NCI-H1930 (cell line): ENCODE results near the gene ADD3.
"Not testable (repeated sequence)": the region's sequence is repeated elsewhere in the genome, so short reads cannot be mapped to it uniquely, and the experiment has no call there.

Experiments used
- DNase-seq, 2 experiments: peaks; one replicate each; lab custom pipeline; 2025; lab: John Stamatoyannopoulos, UW

Gene ADD3

GRCh38 chr10:109977382-109977806 is 30.4 kb upstream of the ADD3 start:
- DNase-seq = no peak

- no peak for DNase-seq
Measured at GRCh38 chr10:109978481-109978880, 29.3 kb upstream of the ADD3 start.

GRCh38 chr10:109979215-109979614 is 28.6 kb upstream of the ADD3 start:
- DNase-seq = no peak

GRCh38 chr10:109981650-109982049 is 26.1 kb upstream of the ADD3 start:
- DNase-seq = no peak

- no peak for DNase-seq
Measured at GRCh38 chr10:109982123-109982522, 25.7 kb upstream of the ADD3 start.

GRCh38 chr10:109982812-109983211 is 25.0 kb upstream of the ADD3 start:
- no peak for DNase-seq

GRCh38 chr10:109984013-109984412 is 23.8 kb upstream of the ADD3 start:
- DNase-seq = no peak

GRCh38 chr10:109985768-109986167 is 22.0 kb upstream of the ADD3 start:
- DNase-seq = not testable (repeated sequence)

- no peak for DNase-seq
Measured at GRCh38 chr10:109987452-109988211, 20.2 kb upstream of the ADD3 start.

GRCh38 chr10:109988212-109988596 is 19.6 kb upstream of the ADD3 start:
- no peak for DNase-seq

- no peak for DNase-seq
Measured at GRCh38 chr10:109991266-109991855, 16.4 kb upstream of the ADD3 start.

- no peak for DNase-seq
Measured at GRCh38 chr10:109992485-109992884, 15.3 kb upstream of the ADD3 start.

- DNase-seq = no peak
Measured at GRCh38 chr10:109993551-109994330, 14.0 kb upstream of the ADD3 start.

- no peak for DNase-seq
Measured at GRCh38 chr10:109994711-109995577, 12.8 kb upstream of the ADD3 start.

- DNase-seq = no peak
Measured at GRCh38 chr10:109995595-109995994, 12.2 kb upstream of the ADD3 start.

- DNase-seq = no peak
Measured at GRCh38 chr10:109996225-109996624, 11.6 kb upstream of the ADD3 start.

- no peak for DNase-seq
Measured at GRCh38 chr10:109996766-109997171, 11.0 kb upstream of the ADD3 start.

GRCh38 chr10:109997233-109997632 is 10.6 kb upstream of the ADD3 start:
- no peak for DNase-seq

GRCh38 chr10:109998513-109998912 is 9.3 kb upstream of the ADD3 start:
- no peak for DNase-seq

GRCh38 chr10:110002801-110003523 is 4.8 kb upstream of the ADD3 start:
- DNase-seq = no peak

GRCh38 chr10:110003524-110003885 is 4.3 kb upstream of the ADD3 start:
- DNase-seq = no peak
